Measurements from ENCODE around the gene ZC3H18. TPM values are rescaled to one million over a fixed set of nuclear protein-coding genes. Genes with fewer than 3 reads are reported as not detected.

Gene ZC3H18
- total and polyA plus RNA-seq, 2 of the 4 experiments (the other 2 are of a cell fraction) = 3.4 to 21.3 TPM

DNA sequence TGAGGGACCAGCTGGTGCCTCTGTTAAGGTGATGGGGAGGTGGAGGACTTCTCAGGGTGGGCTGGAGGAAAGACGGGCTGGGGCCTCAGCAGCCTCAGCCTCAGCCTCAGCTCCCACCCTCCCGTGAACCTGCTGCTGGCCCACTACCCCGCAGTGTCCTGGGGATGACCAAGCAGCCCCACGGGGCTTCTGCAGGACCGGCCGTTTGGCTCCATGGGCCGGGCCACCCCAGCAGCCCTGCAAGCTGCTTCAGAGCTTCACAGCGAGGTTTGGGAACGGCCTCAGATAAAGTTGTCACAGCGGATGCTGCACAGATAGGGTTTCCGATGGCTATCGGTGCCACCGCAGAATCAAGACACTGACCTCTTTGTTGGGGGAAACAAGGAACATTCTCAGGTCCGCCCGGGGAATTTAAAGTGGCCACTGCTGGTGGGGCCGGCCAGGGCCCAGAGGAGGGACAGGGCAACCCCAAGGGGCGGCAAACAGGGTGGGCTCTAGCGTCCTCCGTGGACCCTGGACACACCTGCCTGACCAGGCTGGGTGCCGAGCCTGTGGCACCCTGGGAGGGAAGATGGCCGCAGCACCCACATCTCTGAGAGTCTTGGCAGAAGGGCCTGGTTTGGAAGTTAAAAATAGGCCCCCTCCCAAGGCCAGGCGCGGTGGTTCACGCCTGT, 47.8 kb upstream of the ZC3H18 start:
- H3K9me1 ChIP-seq (ENCODE audit: insufficient read depth, low read length) = no peaks in the 10 kb centered on the region
- CTCF ChIA-PET = no interaction called here

More for the DNA sequence above, 47.8 kb upstream of the ZC3H18 start:
- no peak overlapping the region for H3K9ac ChIP-seq (ENCODE audit: low read depth, low read length)
- no peak overlapping the region for H3K4me2 ChIP-seq (ENCODE audit: low read depth, low read length)
- H3K23ac ChIP-seq (ENCODE audit: low read depth, low read length) = no peak overlapping the region
- H2AK9ac ChIP-seq (replicated peaks; ENCODE audit: low read depth, low read length, poor library complexity) = no peak overlapping the region
- H2BK120ac ChIP-seq (ENCODE audit: low read depth, low read length) = no peak overlapping the region
- H4K91ac ChIP-seq (ENCODE audit: insufficient read depth, low read depth, low read length) = no peak overlapping the region
- no peak overlapping the region for H2AFZ ChIP-seq (replicated peaks; ENCODE audit: low read length, poor library complexity)
- H3K36me3 ChIP-seq (ENCODE audit: control insufficient read depth, insufficient read depth, low read length) = no peaks in the 10 kb centered on the region
- intact Hi-C loops (cut with micrococcal nuclease) (no loop called here), in situ Hi-C loops (cut with MboI; ENCODE audit: low sequenced_read_pairs) (no loop called here), dilution Hi-C loops (cut with HindIII; ENCODE audit: low sequenced_read_pairs, unreplicated experiment) (no loop called here)
- no peak overlapping the region for H3K27ac ChIP-seq (ENCODE audit: insufficient read depth, low read length)
- no peak overlapping the region for H3K14ac ChIP-seq (replicated peaks; ENCODE audit: low read depth, low read length)
- no peak overlapping the region for H4K5ac ChIP-seq (ENCODE audit: low read depth, low read length)
- TF ChIP-seq BHLHE40 (IDR thresholded peaks at IDR 0.05; ENCODE audit: low read depth, low read length) = no peak
- no peak for TF ChIP-seq MAFK (IDR thresholded peaks at IDR 0.05; ENCODE audit: low read depth, low read length)
- no peak for TF ChIP-seq CHD1 (IDR thresholded peaks at IDR 0.05; ENCODE audit: low read depth, low read length)
- TF ChIP-seq, protein P1, sequence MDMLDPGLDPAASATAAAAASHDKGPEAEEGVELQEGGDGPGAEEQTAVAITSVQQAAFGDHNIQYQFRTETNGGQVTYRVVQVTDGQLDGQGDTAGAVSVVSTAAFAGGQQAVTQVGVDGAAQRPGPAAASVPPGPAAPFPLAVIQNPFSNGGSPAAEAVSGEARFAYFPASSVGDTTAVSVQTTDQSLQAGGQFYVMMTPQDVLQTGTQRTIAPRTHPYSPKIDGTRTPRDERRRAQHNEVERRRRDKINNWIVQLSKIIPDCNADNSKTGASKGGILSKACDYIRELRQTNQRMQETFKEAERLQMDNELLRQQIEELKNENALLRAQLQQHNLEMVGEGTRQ (IDR thresholded peaks at IDR 0.05; ENCODE audit: low read depth, low read length) = no peak
- TF ChIP-seq FOS (IDR thresholded peaks at IDR 0.05; ENCODE audit: low read depth, low read length) = no peak
- TF ChIP-seq, protein P2, sequence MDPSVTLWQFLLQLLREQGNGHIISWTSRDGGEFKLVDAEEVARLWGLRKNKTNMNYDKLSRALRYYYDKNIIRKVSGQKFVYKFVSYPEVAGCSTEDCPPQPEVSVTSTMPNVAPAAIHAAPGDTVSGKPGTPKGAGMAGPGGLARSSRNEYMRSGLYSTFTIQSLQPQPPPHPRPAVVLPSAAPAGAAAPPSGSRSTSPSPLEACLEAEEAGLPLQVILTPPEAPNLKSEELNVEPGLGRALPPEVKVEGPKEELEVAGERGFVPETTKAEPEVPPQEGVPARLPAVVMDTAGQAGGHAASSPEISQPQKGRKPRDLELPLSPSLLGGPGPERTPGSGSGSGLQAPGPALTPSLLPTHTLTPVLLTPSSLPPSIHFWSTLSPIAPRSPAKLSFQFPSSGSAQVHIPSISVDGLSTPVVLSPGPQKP (IDR thresholded peaks at IDR 0.05; ENCODE audit: borderline replicate concordance, low read depth, low read length) = no peak
- no peak for TF ChIP-seq RCOR1 (IDR thresholded peaks at IDR 0.05; ENCODE audit: insufficient replicate concordance, low read length)
- TF ChIP-seq, protein P3, sequence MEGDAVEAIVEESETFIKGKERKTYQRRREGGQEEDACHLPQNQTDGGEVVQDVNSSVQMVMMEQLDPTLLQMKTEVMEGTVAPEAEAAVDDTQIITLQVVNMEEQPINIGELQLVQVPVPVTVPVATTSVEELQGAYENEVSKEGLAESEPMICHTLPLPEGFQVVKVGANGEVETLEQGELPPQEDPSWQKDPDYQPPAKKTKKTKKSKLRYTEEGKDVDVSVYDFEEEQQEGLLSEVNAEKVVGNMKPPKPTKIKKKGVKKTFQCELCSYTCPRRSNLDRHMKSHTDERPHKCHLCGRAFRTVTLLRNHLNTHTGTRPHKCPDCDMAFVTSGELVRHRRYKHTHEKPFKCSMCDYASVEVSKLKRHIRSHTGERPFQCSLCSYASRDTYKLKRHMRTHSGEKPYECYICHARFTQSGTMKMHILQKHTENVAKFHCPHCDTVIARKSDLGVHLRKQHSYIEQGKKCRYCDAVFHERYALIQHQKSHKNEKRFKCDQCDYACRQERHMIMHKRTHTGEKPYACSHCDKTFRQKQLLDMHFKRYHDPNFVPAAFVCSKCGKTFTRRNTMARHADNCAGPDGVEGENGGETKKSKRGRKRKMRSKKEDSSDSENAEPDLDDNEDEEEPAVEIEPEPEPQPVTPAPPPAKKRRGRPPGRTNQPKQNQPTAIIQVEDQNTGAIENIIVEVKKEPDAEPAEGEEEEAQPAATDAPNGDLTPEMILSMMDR (conservative IDR thresholded peaks at IDR 0.05; ENCODE audit: low read depth, low read length) = no peak
- TF ChIP-seq MXI1 (IDR thresholded peaks at IDR 0.05; ENCODE audit: borderline replicate concordance, low read depth, low read length) = no peak
- TF ChIP-seq RAD21 (IDR thresholded peaks at IDR 0.05; ENCODE audit: low read length) = no peak
- no peak for TF ChIP-seq SMC3 (IDR thresholded peaks at IDR 0.05; ENCODE audit: low read depth, low read length)
- TF ChIP-seq NFE2L2 (IDR thresholded peaks at IDR 0.05; ENCODE audit: low read depth, low read length) = no peak
- TF ChIP-seq RFX5 (IDR thresholded peaks at IDR 0.05; ENCODE audit: low read depth, low read length) = no peak
- no peak overlapping the region for H3K4me3 ChIP-seq (ENCODE audit: insufficient read depth, low read depth, low read length)
- H4K8ac ChIP-seq (ENCODE audit: low read depth in 2 of 2, low read length in 2 of 2) = no peak overlapping the region
- no peak overlapping the region for H3K56ac ChIP-seq (ENCODE audit: extremely low read depth, insufficient read depth, low read length)
- 65% methylated on average over 16 of the region's 24 CpGs; no CpG with 5 or more reads in 1 of the 2 experiments for WGBS, 2 experiments (ENCODE audit: extremely low coverage in 2 of 2, insufficient read length in 1 of 2)
- no peaks in the 10 kb centered on the region for H3K79me1 ChIP-seq (ENCODE audit: low read depth in 1 of 2, low read length in 2 of 2)
- no peaks in the 10 kb centered on the region; the same call in 1 of the 2 replicates for H3K9me3 ChIP-seq (ENCODE audit: control insufficient read depth, insufficient read depth, low read length)
- peaks cover 3% of the 10 kb centered on the region; the same call in 1 of the 2 replicates for H4K20me1 ChIP-seq (ENCODE audit: insufficient read depth, low read length)
- no peak overlapping the region for H2BK20ac ChIP-seq (ENCODE audit: low read depth, low read length)
- BruUV-seq (replicated peaks) = no TSS peak
- no peak for DNase-seq
- POLR2A ChIA-PET (ENCODE audit: unreplicated experiment) = no interaction called here
- peaks cover 1% of the 10 kb centered on the region; the same call in 1 of the 2 replicates for H3K4me1 ChIP-seq (ENCODE audit: control insufficient read depth, insufficient read depth, low read length)
- H3K4ac ChIP-seq (ENCODE audit: low read depth, low read length) = no peak overlapping the region
- no peak overlapping the region for H2BK15ac ChIP-seq (ENCODE audit: low read depth, low read length)
- no peaks in the 10 kb centered on the region for H3K27me3 ChIP-seq (ENCODE audit: control insufficient read depth, insufficient read depth, low read length)
- H3K18ac ChIP-seq (ENCODE audit: low read depth, low read length) = no peak overlapping the region
- ATAC-seq (ENCODE audit: low read depth) = no peak
- H2AK5ac ChIP-seq (ENCODE audit: low read depth, low read length) = no peak overlapping the region
- no peak overlapping the region for H2BK5ac ChIP-seq (ENCODE audit: low read depth, low read length, poor library complexity, severe bottlenecking)
